ENCODE results near the gene FREY1.

The FREY1 gene

DNA sequence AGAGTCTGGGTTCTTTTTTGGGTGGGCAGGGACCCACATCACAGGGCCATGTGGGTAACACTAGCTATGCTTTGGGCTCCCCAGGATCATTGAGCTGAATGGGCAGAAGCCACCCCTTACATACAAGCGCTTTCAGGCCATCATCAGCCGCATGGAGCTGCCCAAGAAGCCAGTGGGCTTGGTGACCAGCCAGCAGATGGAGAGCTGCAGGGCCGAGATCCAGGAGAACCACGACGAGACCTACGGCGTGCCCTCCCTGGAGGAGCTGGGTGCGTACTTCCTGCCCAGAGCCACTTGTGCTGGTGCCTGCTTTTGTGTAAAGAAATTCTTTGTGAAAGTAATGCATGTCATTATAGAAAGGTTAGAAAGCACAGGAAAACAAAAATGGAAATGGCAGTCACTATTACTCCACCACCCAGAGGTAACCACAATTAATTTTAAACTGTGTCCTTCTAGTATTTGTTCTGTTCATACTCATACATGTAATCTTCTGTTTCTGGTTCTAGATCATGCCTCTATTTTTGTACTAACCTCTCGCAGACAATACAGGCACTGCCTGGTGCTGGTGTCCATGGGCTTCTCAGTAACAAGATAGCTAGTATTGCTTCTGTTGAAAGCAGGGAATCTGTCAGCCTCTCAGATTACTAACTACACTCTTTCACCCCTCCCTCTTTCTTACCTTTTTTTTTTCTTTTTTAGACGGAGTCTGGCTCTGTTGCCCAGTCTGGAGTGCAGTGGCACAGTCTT lies 46.1 kb downstream of the FREY1 start:
- DNase-seq = no peak

GRCh38 chr11:45860348-45860747 lies 46.7 kb downstream of the FREY1 start:
- no peak for DNase-seq

- no peak for DNase-seq
Measured at GRCh38 chr11:45859661-45860140, 47.4 kb downstream of the FREY1 start.

DNA sequence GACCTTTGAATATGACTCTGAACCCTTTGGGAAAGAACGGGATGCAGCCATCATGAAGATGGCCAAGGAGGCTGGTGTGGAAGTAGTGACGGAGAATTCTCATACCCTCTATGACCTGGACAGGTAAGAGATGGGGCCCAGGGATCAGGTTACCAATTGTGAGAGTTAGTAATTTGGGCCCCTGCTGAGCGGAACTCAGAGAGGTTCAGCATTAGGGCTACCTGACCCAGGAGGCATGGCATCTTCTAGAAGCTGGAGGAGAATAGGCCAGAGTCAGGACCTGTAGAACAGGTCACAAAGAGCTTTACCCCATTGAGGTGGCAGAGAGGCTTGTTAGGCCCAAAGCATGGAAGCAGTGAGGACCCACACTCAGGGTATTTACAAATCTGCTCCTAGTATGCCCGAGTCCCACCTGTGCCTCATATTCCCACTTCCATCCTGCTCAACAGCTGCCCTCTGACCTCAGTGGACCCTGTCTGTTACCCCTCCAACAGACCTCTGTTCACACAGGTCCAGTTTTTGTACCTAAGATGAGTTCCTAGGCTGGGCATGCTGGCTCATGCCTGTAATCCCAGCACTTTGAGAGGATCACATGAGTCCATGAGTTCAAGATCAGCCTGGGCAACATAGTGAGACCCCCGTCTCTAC lies 48.2 kb downstream of the FREY1 start:
- no peak for DNase-seq

DNA sequence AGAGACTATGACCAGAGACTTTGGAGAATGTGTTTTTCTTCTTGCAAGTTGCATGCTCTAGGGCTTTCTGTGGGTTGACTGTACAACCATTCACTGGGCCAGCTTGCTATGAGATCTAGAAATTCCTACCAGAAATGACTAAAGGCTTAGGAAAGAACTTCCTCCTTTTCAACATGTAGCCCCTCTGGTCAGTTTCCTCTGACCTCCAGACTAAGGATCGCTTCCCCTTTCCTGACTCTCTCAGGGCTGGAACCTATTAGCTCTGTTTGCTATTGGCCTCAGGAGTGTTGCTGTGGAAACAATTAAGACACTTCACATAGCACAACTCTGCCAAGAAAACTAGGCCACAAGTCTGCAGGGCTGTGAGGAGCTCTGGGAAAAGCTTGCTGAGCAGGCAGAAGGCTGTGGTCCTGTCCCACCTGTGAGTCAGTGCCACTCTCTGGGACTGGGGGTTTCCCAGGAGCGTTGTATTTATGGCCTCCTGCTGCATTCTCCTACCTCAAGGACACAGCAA lies 49.1 kb downstream of the FREY1 start:
- no peak for DNase-seq

Measured in activated gamma-delta T cell treated with Interleukin-2 at 50 U/mL for 16 hours (primary cell).